IPS DF 6.9 (cell line): Measurements from ENCODE around the gene PTPRU.
"Not testable (repeated sequence)": the region's sequence is repeated elsewhere in the genome, so short reads cannot be mapped to it uniquely, and the experiment has no call there.

Experiments
- DNase-seq: peaks from one replicate; pipeline ENCODE4 v3.0.0-alpha.2; 2013; ENCODE audit warnings: low read depth, low spot score
- H3K27ac ChIP-seq: one replicate; pipeline ENCODE4 v1.5.1; 2013; ENCODE audit warnings: low read length, control low read depth
- H3K27me3 ChIP-seq: 2 replicates; pipeline ENCODE4 v1.6.1; 2013; ENCODE audit warnings: mild to moderate bottlenecking, low read length; ENCODE audit not compliant: control insufficient read depth, insufficient read depth
- H3K36me3 ChIP-seq: 2 replicates; pipeline ENCODE4 v1.6.1; 2013; ENCODE audit warnings: low read length; ENCODE audit not compliant: control insufficient read depth, insufficient read depth
- H3K4me1 ChIP-seq: 2 replicates; pipeline ENCODE4 v1.6.1; 2013; ENCODE audit warnings: low read length; ENCODE audit not compliant: control insufficient read depth, insufficient read depth
- H3K4me3 ChIP-seq: 2 replicates; pipeline ENCODE4 v1.5.1; 2013; ENCODE audit warnings: mild to moderate bottlenecking, low read length
- H3K9me3 ChIP-seq: 2 replicates; pipeline ENCODE4 v1.6.1; 2013; ENCODE audit warnings: low read length, inconsistent platforms; ENCODE audit not compliant: control insufficient read depth, insufficient read depth
- WGBS: extraction: QIAGEN DNeasy Blood & Tissue Kit; methylation state at CpG from one replicate; pipeline ENCODE4 v1.1.7; 2013; ENCODE audit warnings: mixed read lengths, missing lambda C conversion rate; ENCODE audit not compliant: insufficient read length, insufficient coverage; 5-methylcytosine and 5-hydroxymethylcytosine counted together

The PTPRU gene

DNA sequence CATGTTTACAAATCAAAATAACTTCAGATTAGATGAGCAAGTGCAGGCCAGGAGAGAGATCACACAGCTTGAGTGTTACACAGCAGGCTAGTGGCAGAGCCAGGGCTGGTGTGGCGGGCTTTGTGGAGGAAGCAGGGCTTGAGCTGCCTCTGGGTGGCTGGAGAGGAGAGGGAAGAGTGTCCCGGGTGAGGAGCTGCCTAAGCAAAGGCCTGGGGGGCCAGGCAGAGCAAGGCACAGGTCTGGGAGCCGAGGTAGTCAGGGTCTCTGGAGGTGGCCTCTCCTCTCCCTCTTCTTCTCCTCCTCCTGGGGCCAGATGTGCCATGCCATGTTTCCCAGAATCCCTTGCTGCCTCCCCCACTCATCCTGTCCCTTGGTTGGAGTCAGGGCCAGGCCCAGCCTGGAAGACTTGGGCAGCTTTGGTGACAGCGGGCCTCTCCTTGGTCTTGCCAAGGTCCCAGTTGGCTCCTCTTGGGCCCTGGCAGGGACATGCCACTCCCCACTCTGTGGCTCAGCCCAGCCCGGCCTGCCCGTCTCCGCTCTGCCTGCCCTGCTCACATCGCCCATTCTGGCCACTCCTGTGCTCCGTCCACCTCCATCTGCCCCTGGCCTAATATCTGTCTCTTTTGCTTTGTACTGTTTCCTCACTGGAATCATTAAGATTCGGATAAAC lies 70.3 kb downstream of the PTPRU start:
- no peaks in the 10 kb centered on the region for H3K27me3 ChIP-seq
- H3K4me3 ChIP-seq, result no peak overlapping the region
- no peak for DNase-seq
- H3K9me3 ChIP-seq, result no peaks in the 10 kb centered on the region
- H3K4me1 ChIP-seq, result no peaks in the 10 kb centered on the region
- H3K36me3 ChIP-seq, result peaks cover 3% of the 10 kb centered on the region; the same call in 1 of the 2 replicates
- H3K27ac ChIP-seq, result no peak overlapping the region
- WGBS, result no CpG with 5 or more reads among the region's 10 CpGs

DNA sequence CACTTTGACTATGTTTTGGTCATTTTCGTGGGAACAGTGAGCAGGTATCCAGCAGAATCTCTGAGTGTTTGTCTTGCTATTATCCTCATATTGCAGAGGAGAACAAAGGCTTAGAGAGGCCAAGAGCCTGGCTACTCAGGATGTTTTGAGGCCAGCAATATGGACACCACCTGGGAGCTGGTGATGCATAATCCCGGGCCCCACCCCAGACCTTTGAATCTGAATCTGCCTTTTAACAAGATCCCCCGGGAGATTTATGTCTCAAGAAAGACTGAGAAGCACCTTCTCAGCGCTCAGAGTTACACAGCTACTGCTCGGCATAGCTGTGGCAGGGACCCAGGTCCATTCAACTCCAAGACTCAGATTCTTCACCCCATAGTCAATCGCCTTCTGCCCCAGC lies 72.8 kb downstream of the PTPRU start:
- no peak for DNase-seq
- Histone ChIP-seq H3K27ac (no peak overlapping the region), H3K4me1 (peaks cover 1% of the 10 kb centered on the region; the same call in 1 of the 2 replicates), H3K36me3 (peaks cover 7% of the 10 kb centered on the region; the same call in 1 of the 2 replicates), H3K9me3 (no peaks in the 10 kb centered on the region), H3K4me3 (no peak overlapping the region), H3K27me3 (no peaks in the 10 kb centered on the region)
- no CpG with 5 or more reads among the region's 6 CpGs for WGBS

DNA sequence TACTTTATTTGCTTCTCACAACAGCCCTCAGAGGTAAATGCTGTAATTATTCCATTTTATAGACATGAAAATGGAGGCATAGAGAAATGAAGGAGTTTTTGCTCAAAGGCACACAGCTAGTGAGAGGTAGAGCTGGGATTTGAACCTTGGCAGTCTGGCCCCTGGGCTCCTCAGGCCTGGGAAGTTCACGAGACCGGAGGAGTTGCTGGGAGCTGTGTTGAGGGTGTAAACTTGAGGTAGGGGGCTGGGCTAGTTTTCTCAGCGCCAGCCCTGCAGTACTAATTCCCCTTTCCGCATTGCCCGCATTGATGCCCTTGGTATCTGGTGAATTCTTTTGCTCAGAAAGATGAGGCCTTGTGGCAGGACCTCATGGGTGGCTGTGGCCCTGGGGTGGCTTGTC lies 73.3 kb downstream of the PTPRU start:
- Histone ChIP-seq H3K27me3 (no peaks in the 10 kb centered on the region), H3K27ac (no peak overlapping the region), H3K9me3 (no peaks in the 10 kb centered on the region), H3K4me1 (peaks cover 1% of the 10 kb centered on the region; the same call in 1 of the 2 replicates), H3K4me3 (no peak overlapping the region), H3K36me3 (peaks cover 7% of the 10 kb centered on the region; the same call in 1 of the 2 replicates)
- DNase-seq, result no peak
- WGBS, result no CpG with 5 or more reads among the region's 5 CpGs

DNA sequence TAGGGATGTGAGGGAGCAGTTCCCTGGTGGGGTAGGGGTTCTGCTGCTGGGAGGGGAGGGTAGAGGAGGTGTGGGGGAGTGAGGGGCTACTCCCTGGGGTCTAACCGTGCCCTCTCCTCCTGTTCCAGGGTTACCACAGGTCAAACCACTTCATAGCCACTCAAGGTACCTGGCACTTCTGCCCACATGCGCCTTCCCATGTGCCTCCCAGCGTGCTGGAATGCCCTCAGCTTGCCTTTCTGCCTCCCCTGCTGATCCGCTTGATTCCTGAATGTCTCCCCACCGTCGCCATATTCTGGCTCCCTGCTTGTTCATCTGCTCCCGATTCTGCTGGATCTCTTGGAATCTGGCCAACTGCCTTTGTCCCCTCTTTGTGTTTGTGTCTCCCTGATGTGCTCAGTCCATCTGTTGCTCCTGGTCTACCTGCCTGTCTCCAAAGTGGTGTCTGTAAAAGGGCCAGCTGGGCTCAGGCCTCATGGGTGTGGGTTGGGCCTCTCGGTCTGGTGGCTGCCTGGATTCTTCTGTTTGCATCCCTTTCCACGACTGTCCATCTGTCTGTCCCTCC lies 74.4 kb downstream of the PTPRU start:
- no peak for DNase-seq
- Histone ChIP-seq H3K27me3 (no peaks in the 10 kb centered on the region), H3K4me1 (peaks cover 1% of the 10 kb centered on the region; the same call in 1 of the 2 replicates), H3K9me3 (no peaks in the 10 kb centered on the region), H3K36me3 (peaks cover 13% of the 10 kb centered on the region), H3K4me3 (no peak overlapping the region), H3K27ac (no peak overlapping the region)
- WGBS, result no CpG with 5 or more reads among the region's 9 CpGs

DNA sequence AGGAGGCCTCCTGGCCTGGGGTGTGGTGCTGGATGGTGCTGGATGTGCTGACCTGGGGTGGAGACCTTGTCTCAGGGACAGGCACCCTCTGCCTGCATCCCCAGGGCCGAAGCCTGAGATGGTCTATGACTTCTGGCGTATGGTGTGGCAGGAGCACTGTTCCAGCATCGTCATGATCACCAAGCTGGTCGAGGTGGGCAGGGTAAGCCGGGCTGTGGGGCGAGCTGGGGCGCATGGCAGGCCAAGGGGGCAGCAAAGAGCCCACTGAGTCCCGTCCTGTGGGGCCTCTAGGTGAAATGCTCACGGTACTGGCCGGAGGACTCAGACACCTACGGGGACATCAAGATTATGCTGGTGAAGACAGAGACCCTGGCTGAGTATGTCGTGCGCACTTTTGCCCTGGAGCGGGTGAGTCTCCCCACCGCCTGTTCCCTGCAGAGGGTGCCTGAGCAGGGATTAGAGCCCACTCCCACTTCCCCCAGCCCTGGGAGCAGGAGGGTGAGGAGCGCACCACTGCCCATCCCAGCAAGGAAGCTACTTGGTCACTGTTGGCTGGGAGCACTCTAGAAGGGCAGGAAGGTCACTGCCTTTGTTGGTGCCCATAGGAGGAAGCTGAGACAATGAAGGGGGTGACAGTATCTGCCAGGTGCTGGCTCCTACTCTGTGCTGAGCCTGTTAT lies 75.2 kb downstream of the PTPRU start:
- Histone ChIP-seq H3K27me3 (no peaks in the 10 kb centered on the region), H3K36me3 (peaks cover 17% of the 10 kb centered on the region), H3K4me1 (peaks cover 1% of the 10 kb centered on the region; the same call in 1 of the 2 replicates), H3K4me3 (no peak overlapping the region), H3K9me3 (no peaks in the 10 kb centered on the region), H3K27ac (no peak overlapping the region)
- DNase-seq, result no peak
- no CpG with 5 or more reads among the region's 16 CpGs for WGBS

DNA sequence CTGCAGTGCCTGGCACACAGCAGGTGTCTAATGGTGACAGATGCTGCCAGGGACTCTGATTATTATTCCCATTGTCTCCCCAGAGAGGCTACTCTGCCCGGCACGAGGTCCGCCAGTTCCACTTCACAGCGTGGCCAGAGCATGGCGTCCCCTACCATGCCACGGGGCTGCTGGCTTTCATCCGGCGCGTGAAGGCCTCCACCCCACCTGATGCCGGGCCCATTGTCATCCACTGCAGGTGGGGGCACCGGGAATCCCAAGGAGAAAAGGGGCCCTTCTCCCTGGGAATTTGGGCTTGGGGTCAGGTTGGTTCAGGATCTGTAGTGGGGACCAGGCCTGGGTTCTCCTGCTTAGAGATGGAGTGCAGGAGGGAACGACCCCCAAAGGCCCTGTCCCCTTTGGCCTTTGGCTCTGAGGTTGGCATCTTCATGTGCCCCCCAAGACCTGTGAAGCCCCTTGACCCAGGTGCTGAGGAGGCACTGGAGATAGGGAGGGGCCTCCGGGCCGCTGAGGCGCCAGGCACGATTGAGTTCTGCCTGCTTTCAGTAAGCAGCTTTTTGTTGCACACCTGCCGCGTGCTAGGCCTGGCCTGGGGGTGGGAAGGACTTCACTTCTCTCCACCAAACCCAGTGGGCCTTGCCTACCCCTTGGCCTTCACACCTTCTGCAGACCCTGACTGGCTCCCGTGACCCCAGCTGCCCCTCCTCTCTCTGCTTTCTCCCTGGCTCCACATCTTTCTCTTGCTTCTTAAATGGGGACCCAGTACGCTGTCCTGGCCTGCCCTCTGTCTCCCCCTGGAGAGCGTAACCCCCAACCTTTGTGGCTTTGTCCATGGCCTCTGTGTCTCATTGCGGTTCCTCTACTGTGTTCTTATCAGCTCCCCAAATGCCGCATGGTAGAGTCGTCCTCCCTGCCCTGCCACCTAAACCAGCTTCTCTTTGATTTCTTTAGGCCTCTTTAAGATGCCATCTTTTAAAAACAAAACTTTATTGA lies 76.4 kb downstream of the PTPRU start:
- H3K4me1 ChIP-seq, result peaks cover 1% of the 10 kb centered on the region; the same call in 1 of the 2 replicates
- peak; percentile 27 for DNase-seq
- H3K9me3 ChIP-seq, result no peaks in the 10 kb centered on the region
- WGBS, result no CpG with 5 or more reads among the region's 24 CpGs
- H3K36me3 ChIP-seq, result peaks cover 14% of the 10 kb centered on the region
- H3K27ac ChIP-seq, result no peak overlapping the region
- H3K4me3 ChIP-seq, result no peak overlapping the region
- no peaks in the 10 kb centered on the region for H3K27me3 ChIP-seq

DNA sequence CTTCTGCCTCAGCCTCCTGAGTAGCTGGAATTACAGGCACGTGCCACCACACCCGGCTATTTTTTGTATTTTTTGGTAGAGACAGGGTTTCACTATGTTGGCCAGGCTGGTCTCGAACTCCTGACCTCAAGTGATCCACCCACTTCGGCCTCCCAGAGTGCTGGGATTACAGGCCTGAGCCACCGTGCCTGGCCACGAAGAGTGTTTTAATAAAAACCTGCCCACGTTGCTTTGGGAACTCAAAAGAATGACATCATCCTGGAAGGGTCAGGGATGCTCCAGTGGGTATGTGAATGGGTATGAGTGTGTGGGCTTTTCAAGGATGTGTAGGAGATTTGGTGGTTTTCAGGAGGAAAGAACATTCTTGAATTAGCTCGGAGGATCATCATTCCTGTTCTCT lies 78.4 kb downstream of the PTPRU start:
- H3K36me3 ChIP-seq, result peaks cover 14% of the 10 kb centered on the region
- not testable (repeated sequence) for H3K27ac ChIP-seq, H3K9me3 ChIP-seq, H3K27me3 ChIP-seq, DNase-seq, H3K4me1 ChIP-seq, H3K4me3 ChIP-seq
- no CpG with 5 or more reads among the region's 8 CpGs for WGBS

DNA sequence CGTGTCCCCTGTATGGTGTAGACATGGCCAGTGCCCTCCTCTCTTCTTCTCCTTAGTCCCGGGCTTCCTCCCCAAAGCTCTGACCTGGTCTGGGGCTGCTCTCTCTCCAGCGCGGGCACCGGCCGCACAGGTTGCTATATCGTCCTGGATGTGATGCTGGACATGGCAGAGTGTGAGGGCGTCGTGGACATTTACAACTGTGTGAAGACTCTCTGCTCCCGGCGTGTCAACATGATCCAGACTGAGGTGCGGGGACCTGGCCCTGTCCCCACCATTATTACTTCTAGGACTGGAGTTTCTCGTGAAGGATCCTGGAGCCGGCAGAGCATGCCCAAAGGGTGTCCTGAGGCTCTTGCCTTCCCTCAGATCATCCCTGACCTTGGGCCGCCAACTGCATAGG lies 78.9 kb downstream of the PTPRU start:
- Histone ChIP-seq H3K27me3 (no peaks in the 10 kb centered on the region), H3K9me3 (no peaks in the 10 kb centered on the region), H3K4me1 (peaks cover 1% of the 10 kb centered on the region; the same call in 1 of the 2 replicates), H3K4me3 (no peak overlapping the region), H3K36me3 (peaks cover 14% of the 10 kb centered on the region), H3K27ac (no peak overlapping the region)
- DNase-seq, result no peak
- no CpG with 5 or more reads among the region's 15 CpGs for WGBS

DNA sequence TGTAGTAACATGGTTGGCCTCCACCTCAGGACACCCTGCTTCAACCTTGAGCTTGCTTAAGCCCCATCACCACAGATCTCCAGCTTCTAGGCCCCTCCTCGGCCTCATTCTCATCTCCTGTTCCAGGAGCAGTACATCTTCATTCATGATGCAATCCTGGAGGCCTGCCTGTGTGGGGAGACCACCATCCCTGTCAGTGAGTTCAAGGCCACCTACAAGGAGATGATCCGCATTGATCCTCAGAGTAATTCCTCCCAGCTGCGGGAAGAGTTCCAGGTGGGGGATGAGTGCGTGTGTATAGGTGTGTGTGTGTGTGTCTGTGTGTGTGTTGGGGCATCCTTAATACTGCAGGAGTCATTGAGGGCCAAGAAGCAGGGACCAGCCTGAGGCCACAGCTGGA lies 79.6 kb downstream of the PTPRU start:
- H3K27ac ChIP-seq, result no peak overlapping the region
- peaks cover 1% of the 10 kb centered on the region; the same call in 1 of the 2 replicates for H3K4me1 ChIP-seq
- no peaks in the 10 kb centered on the region for H3K27me3 ChIP-seq
- no peak for DNase-seq
- no peaks in the 10 kb centered on the region for H3K9me3 ChIP-seq
- WGBS, result no CpG with 5 or more reads among the region's 4 CpGs
- H3K4me3 ChIP-seq, result no peak overlapping the region
- H3K36me3 ChIP-seq, result peaks cover 18% of the 10 kb centered on the region
